ENCODE measurements around the gene CLIC1. TPM values are rescaled to one million over a fixed set of nuclear protein-coding genes. Genes with fewer than 3 reads are reported as not detected.
"Not testable (repeated sequence)": the region's sequence is repeated elsewhere in the genome, so short reads cannot be mapped to it uniquely, and the experiment has no call there.

CLIC1 gene
- total and polyA plus RNA-seq, 8 donors: 226 to 465 (median 265) TPM

DNA sequence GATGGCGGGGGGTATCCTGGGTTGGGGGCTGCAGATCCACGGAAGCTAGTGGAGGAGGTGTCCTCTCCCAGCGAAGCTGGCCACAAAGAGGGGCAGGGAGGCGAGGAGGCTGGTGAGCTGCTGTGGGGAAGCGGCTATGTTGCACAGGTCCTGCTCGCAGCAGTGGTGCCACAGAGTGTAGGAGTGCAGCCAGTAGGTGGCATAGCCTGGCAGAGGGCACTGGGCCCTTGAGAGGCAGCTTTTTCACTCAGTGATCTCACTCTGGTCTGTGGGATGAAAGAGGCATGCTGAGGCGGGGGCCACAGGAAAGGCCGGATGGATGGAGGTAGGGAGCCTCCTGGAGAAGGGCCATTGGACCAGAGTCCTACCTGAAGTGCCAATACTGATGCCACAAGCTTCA is 24.0 kb downstream of the CLIC1 start:
- intact Hi-C loops (cut with DNase I): no loop called here

DNA sequence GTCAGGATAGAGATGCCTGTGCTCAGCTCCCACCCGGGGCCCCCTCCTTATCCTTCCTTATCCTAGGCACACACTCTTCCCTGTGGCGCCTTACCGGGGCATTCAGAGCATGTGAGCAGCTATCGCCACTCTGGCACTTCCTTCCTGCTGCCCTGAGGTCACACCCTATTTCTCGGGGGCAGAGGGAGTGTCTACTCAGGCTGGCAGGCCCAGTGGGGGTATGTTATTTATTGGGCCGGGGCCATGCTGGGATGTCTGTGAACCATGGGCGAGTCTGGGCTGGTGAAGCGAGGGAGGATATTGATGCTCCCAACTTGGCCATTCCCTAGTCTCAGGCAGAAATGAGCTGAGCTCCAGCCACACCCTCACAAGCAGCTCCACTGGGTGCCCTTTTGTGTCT is 25.1 kb downstream of the CLIC1 start:
- ATAC-seq: peak; percentile 64
- Histone ChIP-seq H3K27me3 (no peaks in the 10 kb centered on the region), H3K4me1 (peaks cover 0 to 12% of the 10 kb centered on the region in 2 donors), H3K36me3 (no peaks in the 10 kb centered on the region), H3K9me3 (no peaks in the 10 kb centered on the region), H3K4me3 (no peak overlapping the region), H3K27ac (no peak overlapping the region)
- TF ChIP-seq, protein P1, sequence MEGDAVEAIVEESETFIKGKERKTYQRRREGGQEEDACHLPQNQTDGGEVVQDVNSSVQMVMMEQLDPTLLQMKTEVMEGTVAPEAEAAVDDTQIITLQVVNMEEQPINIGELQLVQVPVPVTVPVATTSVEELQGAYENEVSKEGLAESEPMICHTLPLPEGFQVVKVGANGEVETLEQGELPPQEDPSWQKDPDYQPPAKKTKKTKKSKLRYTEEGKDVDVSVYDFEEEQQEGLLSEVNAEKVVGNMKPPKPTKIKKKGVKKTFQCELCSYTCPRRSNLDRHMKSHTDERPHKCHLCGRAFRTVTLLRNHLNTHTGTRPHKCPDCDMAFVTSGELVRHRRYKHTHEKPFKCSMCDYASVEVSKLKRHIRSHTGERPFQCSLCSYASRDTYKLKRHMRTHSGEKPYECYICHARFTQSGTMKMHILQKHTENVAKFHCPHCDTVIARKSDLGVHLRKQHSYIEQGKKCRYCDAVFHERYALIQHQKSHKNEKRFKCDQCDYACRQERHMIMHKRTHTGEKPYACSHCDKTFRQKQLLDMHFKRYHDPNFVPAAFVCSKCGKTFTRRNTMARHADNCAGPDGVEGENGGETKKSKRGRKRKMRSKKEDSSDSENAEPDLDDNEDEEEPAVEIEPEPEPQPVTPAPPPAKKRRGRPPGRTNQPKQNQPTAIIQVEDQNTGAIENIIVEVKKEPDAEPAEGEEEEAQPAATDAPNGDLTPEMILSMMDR (IDR thresholded peaks at IDR 0.05): no peak
- intact Hi-C loops (cut with DNase I): no loop called here
- peak in 1 of 4 donors; percentile 53 for DNase-seq

More for the DNA sequence above, 24.0 kb downstream of the CLIC1 start:
- TF ChIP-seq, protein P1 (IDR thresholded peaks at IDR 0.05): no peak
- Histone ChIP-seq H3K9me3 (no peaks in the 10 kb centered on the region), H3K27me3 (no peaks in the 10 kb centered on the region), H3K4me3 (no peak overlapping the region), H3K4me1 (peaks cover 0 to 12% of the 10 kb centered on the region in 2 donors), H3K27ac (no peak overlapping the region), H3K36me3 (no peaks in the 10 kb centered on the region)
- DNase-seq: no peak
- ATAC-seq: peak; percentile 68

DNA sequence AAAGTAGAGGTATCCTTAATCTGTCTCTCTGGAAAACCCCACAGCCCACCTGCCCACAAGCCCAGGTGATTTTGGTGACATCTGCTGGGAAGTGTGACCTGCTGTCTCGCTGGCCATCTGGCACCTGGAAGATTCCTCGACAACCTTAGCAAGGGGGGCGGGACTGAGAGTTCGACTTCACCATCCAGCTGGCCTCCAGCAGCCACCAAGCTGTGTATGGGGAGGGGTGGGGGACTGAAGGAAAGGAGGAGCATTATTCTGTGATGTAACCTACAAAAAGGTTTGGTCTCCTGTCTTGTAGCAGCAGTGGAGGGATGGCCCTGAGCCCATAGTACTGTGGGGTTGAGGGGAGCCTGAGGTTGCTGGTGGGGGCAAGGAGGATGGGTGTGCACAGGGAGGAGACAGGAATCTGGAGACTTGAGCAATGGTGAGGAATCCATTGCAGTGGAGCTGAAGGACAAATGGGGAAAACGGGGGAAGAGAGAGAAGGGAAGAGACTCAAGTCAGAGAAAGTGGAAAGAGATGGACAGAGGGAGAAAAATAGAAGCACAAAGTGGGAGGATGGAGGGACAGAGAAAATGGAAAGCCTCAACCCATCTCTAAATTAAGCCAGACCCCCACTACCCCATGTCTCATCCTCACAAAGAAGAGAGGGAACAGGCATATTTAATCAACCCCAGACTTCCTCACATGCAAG is 25.7 kb downstream of the CLIC1 start:
- DNase-seq (no peak), ATAC-seq (no peak)
- Histone ChIP-seq H3K27me3 (no peaks in the 10 kb centered on the region), H3K9me3 (no peaks in the 10 kb centered on the region), H3K27ac (no peak overlapping the region), H3K36me3 (no peaks in the 10 kb centered on the region), H3K4me3 (no peak overlapping the region), H3K4me1 (peaks cover 0 to 12% of the 10 kb centered on the region in 2 donors)
- TF ChIP-seq, protein P1 (IDR thresholded peaks at IDR 0.05): no peak
- intact Hi-C loops (cut with DNase I): no loop called here

DNA sequence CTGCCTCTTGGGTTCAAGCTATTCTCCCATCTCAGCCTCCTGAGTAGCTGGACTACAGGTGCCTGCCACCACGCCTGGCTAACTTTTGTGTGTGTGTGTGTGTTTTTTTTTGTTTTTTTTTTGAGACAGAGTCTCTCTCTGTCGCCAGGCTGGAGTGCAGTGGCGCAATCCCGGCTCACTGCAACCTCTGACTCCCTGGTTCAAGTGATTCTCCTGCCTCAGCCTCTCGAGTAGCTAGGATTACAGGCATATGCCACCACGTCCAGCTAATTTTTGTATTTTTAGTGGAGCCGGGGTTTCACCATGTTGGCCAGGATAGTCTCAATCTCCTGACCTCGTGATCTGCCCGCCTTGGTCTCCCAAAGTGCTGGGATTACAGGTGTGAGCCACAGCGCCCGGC is 27.2 kb downstream of the CLIC1 start:
- H3K27ac ChIP-seq; ATAC-seq; H3K4me3 ChIP-seq; H3K27me3 ChIP-seq; intact Hi-C loops (cut with DNase I); DNase-seq; H3K9me3 ChIP-seq; H3K36me3 ChIP-seq: not testable (repeated sequence)
- peaks cover 0 to 12% of the 10 kb centered on the region in 2 donors for H3K4me1 ChIP-seq

DNA sequence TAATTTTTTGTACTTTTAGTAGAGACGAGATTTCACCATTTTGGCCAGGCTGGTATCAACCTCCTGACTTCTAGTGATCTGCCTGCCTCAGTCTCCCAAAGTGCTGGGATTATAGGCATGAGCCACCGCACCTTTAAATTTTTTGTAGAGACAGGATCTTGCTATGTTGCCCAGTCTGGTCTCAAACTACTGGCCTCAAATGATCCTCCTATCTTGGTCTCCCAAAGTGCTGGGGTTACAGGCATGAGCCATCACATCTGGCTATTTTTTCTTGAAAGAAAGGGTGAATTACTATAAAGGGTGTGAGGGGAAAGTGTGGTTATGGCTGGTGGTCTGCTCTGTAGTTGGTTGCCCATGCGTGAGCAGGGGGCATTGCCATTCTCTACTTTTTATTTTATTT is 28.1 kb downstream of the CLIC1 start:
- no peak for ATAC-seq
- Histone ChIP-seq H3K27me3 (no peaks in the 10 kb centered on the region), H3K27ac (no peak overlapping the region), H3K36me3 (no peaks in the 10 kb centered on the region), H3K4me1 (peaks cover 0 to 19% of the 10 kb centered on the region in 2 donors), H3K4me3 (no peak overlapping the region), H3K9me3 (no peaks in the 10 kb centered on the region)
- DNase-seq: no peak
- TF ChIP-seq, protein P1 (IDR thresholded peaks at IDR 0.05): no peak
- intact Hi-C loops (cut with DNase I): no loop called here

DNA sequence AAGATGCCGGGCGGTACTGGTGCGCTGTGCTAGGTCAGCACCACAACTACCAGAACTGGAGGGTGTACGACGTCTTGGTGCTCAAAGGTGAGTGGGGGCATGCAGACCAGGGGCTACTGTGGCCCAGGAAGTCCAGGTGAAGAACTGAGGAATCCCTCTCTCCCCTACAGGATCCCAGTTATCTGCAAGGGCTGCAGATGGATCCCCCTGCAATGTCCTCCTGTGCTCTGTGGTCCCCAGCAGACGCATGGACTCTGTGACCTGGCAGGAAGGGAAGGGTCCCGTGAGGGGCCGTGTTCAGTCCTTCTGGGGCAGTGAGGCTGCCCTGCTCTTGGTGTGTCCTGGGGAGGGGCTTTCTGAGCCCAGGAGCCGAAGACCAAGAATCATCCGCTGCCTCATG is 28.6 kb downstream of the CLIC1 start:
- Histone ChIP-seq H3K9me3 (no peaks in the 10 kb centered on the region), H3K36me3 (no peaks in the 10 kb centered on the region), H3K4me1 (peaks cover 0 to 19% of the 10 kb centered on the region in 2 donors), H3K27me3 (no peaks in the 10 kb centered on the region), H3K4me3 (no peak overlapping the region), H3K27ac (no peak overlapping the region)
- DNase-seq (no peak), ATAC-seq (no peak)
- TF ChIP-seq, protein P1 (IDR thresholded peaks at IDR 0.05): no peak
- intact Hi-C loops (cut with DNase I): no loop called here

Data from left lung (tissue), 10 donors.